Fibroblast of pulmonary artery (primary cell): ENCODE results near the gene CNN2.

ENCODE experiments used
- DNase-seq: peaks from one replicate; pipeline ENCODE4 v3.0.0-alpha.2; 2010; ENCODE audit warnings: low read depth
- H3K4me3 ChIP-seq: replicated peaks from 2 replicates; pipeline ENCODE4 v1.5.1; 2011; ENCODE audit warnings: low read depth, mild to moderate bottlenecking, control low read depth, low read length, moderate library complexity
- CTCF ChIP-seq: IDR thresholded peaks from 2 replicates; pipeline ENCODE4 v1.5.1; 2011; ENCODE audit warnings: mild to moderate bottlenecking, control low read depth, low read length, inconsistent platforms; ENCODE audit errors: missing control alignments

Gene CNN2

GRCh38 chr19:1025960-1026782 is at the start of gene CNN2:
Gene CNN2 (plus strand): TSS chr19:1026608. CDS start chr19:1026662, 54 bp downstream.
- DNase-seq = peak; percentile 81
- no peak for TF ChIP-seq CTCF
- H3K4me3 ChIP-seq = peak within 1 kb of the TSS; percentile 99

- TF ChIP-seq CTCF = no peak
- H3K4me3 ChIP-seq = no peak overlapping the region
- DNase-seq = no peak
Observed at GRCh38 chr19:977058-977464, 49.3 kb upstream of the CNN2 start.

GRCh38 chr19:979318-979741 is 47.1 kb upstream of the CNN2 start:
- no peak for DNase-seq
- no peak overlapping the region for H3K4me3 ChIP-seq
- no peak for TF ChIP-seq CTCF

GRCh38 chr19:980133-980998 is 46.0 kb upstream of the CNN2 start:
- no peak overlapping the region for H3K4me3 ChIP-seq
- TF ChIP-seq CTCF = no peak
- DNase-seq = no peak

- TF ChIP-seq CTCF = peak; percentile 14
- DNase-seq = peak; percentile 52
- H3K4me3 ChIP-seq = peak overlapping the region; percentile 34
Observed at GRCh38 chr19:982567-983170, 43.7 kb upstream of the CNN2 start.

- H3K4me3 ChIP-seq = peak within 1 kb of the TSS; percentile 96
- DNase-seq = peak; percentile 87
- TF ChIP-seq CTCF = no peak
Observed at GRCh38 chr19:984165-984967, 42.0 kb upstream of the CNN2 start, which contains the start of gene WDR18. Gene WDR18 (plus strand): TSS chr19:984345. CDS start chr19:984354, 9 bp downstream.
